Suppressor macrophage (primary cell): ENCODE data around the gene POLR2B.

Experiments used
- DNase-seq, 4 experiments: peaks; one replicate each; pipeline ENCODE4 v3.0.0-alpha.2; 2020 to 2022

POLR2B gene

DNA sequence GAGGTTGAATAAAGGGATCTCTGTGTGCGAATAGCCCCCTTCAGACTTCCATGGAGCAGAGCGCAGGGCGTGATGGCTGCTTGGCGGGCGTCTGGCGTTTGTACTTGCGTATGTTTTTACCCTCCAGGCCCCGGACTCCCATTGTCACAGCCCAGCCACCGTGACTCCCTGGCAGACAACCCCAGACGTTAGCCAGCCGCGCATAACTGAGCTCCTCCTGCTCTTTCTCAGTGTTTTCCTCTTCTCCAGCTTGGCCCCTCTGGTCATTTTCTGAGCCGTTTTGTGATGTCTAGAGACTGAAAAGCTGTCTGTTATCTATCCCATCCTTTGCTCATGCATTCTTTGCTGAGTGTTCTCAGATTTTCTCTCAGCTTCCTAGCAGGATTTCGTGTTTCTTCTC is 77.2 kb downstream of the POLR2B start:
- no peak for DNase-seq

DNA sequence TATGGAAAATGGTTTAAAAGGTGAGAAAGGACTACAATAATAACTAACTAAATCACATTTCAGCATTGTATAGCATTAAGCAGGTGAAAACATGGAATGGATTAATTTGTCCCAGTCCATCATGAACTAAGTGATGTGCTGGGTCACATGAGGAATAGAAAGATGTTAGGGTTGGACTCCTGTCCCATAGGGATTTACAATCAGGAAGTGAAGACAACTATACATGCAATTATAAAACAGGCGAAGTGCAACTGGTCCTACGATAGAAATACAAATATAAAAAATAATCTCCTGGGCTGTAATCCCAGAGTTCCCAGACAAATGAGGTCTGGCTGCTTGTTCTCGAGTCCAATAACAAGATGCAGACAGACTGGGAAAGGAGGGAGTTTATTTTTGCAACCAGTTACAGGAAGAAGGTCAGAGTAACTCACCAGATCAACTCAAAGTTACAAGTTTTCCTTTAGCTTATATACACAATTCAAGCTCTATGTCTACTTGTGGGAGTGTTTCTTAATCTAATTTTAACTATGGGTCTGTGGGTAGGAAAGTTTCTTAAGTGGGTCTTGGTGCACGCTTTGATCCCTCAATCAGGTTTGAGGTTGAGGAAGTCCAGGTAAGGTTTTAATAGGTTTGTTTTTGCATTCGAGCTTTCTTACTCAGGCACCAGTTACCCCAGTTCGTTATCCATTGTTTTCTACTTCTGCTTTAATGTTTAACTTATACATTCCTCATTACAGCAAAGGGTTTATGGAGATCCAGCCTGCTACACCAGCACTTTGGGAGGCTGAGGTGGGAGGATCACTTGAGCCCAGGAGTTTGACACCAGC is 81.4 kb downstream of the POLR2B start:
- no peak for DNase-seq

DNA sequence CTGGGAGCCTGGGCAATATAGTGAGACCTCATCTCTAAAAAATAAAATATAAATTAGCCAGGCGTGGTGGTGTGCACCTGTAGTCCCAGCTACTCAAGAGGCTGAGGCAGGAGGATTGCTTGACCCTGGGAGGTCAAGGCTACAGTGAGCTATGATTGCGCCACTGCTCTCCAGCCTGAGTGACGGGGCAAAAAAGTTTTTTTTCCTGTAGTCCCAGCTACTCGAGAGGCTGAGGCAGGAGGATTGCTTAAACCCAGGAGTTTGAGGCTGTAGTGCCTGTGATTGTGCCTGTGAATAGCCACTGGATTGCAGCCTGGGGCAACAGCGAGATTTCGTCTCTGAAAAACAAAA is 82.0 kb downstream of the POLR2B start:
- peak in 1 of 4 experiments; percentile 13 for DNase-seq

DNA sequence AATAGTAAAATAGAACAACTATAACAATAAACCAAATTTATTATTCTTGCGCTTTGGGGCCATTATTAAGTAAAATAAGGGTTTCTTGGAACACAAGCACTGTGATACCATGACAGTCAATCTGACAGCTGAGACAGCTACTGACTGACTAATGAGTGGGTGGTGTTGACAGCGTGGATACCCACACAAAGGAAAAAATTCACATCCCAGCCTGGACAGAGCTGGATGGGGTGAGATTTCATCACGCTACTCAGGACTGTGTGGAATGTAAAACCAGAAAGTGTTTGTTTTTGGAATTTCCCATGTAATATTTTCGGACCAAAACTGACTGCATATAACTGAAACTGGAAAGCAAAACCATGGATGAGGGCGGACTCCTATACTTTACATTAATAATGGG is 82.7 kb downstream of the POLR2B start:
- peak in 1 of 4 experiments; percentile 21 for DNase-seq

DNA sequence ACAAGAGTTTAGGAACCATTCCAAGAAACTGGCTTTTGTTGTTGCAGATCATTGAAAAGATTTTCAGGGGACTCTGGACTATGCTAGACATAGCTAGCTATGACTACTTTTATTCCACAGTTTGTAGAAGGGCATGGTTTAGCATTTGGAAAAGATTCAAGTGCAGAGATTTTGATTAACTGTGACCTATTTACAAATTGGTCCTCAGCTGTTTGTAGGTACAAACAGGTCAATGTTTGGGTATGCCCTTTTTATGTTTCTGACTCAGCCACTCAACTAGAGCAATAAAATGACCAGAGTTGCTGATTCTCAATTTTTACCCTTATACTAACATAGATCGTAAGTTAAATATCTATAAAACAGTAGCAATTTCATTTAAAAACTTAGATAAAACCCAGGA is 84.8 kb downstream of the POLR2B start:
- no peak for DNase-seq

DNA sequence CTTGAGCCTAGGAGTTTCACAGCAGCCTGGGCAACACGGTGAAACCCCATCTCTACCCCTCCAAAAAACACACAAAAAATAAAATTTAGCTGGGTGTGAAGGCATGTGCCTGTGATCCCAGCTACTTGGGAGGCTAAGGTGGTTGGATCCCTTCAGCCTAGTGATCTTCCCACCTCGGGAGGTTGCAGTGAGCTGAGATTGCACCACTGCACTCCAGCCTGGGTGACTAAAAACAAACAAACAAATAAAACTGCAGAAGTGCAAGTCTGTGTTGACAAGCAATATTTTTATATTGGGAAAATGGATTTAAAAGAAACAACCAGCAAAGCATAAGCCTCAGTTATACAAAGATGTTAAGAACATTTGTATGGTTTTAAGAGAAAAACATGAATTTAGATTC is 85.4 kb downstream of the POLR2B start:
- DNase-seq: no peak

DNA sequence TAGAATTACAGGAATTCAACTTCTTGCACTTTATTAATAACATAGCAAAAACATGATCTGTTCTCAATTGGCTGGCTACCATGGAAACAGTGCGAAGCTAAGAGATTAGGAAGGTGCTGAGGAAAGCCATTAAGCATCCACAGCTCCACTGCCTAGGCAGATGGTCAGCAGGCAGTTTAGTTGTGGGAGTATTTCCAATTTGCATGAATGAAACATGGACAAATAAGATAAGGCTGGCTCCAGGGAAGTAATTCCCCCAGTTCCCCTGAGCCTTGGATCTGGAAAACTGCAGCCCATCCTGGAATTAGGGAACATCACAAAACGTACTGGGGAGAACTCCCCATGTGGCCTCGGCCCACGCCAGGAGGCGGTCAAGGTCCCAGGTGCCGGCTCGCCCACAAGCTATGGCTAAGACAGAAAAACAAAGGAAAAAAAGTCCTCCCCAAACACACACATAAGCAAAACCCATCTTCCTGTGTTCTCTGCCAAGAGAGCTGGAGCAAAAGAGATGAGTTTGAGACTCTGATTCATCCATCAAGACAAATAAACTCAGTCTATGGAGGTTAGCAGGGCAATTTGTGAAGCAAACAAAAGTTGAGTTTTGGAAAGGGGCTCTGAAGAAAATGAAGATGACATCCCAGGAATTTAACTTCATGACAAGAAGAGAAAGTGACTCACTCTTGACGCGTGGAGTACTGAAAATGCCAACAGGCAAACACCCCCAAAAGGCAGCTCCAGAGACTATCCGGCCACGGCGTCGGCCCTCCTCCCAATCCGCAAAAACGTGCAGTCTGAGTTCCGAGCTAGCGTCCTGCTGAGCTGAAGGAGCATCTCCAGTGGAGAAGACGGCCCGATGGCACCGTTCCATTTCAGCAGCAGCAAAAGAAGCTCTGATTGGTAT is 86.4 kb downstream of the POLR2B start:
- DNase-seq: no peak

DNA sequence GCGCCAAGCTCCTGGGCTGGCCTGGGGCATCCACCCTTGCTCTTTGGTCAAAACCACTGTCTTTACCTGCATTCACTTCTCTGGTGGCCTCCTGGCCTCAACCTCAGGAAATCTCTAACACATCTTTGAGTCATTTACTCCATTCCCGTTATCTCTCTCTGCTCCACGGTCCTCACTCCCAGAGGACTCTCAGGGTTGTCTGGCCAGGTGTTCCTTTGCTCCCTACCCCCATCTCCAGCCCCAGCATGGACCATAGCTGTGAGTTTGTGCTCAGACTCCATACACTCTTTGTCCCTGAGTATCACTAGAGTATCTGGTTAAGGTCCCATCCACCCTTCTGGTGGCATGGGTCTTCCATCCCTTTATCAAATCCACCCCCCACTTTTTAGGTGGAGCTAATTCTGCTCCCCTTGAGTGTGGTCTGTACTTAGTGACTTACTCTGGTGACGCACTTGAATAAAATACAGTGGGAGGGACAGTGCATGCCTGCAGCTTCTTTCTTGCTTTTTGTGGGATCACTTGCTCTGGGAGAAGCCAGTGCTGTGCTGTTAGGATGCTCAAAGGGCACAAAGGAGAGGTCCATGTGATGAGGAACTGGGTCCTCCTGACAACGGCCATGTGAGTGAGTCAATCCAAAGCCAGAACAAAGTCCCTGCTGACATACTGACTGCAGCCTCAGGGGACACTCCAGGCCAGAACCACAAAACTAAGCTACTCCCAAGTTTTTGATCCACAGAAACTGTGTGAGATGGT is 87.2 kb downstream of the POLR2B start:
- peak; percentile 40 to 68 (median 62) for DNase-seq

DNA sequence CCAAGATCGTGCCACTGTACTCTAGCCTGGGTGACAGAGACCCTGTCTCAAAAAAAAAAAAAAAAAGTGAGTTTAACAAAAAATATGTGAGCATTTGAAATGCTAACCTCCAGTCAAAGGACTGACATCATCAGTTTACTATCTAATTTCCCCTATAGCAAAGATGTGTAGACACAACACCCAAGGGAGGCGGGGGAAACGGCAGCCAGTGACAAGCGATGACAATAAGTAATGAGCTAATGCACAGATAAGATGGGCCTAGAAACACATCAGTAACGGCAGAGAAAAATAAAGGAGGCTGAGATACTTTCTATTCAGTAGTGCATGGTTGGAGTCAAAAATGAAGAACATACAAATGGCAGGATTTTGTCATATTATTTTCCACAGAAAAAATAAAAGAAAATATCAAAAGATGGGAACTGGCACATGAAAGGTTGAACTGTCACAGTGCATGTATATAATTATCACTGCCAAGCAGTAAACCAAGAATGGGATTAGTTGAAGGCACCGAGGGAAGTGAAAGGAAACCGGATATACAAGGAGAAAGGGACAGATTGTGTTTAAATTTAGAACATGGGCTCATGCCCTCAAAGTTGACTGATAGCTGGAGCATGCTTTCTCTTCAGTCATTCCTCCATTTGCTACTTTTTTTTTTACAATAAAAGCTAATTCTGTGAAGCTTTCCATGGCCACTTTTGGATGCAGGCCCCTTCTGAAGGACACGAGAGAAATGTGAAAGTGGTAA is 89.7 kb downstream of the POLR2B start:
- no peak for DNase-seq

DNA sequence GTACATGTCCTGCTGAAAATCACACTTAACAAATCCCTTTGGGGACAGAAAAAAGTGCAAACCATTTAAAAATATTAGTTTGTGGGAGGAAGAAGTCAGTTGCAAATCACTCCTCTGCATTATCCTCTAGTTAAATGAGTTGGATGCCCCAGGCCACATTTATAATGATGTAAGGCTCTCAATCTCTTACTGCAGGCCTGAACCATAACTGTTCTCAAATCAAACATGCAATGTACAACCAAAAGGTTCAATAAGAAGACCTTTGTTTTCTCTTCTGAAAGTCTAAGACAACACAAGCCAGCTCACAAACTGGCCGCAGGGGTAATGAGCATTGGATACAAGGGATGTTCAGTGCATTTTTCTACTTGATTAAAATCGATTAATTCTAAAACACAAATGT is 91.8 kb downstream of the POLR2B start:
- DNase-seq: peak in 1 of 4 experiments; percentile 11

DNA sequence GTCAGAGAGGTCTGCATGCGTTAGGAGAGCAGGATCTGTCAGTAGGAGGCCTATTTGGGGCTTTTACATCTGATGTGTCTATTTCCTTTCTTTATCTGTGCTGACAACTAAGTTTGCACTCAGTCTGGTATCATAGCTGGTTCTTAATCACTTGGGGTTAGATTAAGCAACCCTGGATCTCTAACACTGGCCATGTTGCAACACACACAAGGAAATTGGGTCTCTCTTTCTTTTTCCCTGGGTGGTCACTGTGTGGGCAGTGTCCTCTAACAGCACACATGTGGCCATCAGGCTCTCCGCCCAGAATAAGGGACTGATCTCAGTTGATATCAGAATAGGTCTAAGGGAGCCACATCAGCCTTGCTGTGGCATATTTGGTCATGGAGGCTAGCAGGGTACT is 92.6 kb downstream of the POLR2B start:
- DNase-seq: peak; percentile 55 to 81 (median 62)

DNA sequence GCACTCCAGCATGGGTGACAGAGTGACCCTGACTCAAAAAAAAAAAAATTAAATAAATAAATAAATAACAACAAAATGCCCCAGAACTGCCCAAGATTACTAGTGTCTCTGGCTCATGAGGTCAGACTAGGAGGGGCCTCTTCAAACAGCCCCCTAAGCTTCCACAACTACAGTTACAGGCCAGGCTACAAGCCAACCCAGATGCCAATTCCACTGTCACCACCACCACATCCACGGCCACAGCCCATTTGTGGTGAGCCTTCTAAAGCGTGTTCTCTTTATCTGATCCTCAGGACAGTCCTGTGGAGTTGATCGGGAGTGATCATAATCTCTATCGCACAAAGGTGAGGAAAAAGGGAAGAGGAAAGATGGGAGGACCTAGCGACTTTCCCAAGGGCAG is 94.9 kb downstream of the POLR2B start:
- no peak for DNase-seq

DNA sequence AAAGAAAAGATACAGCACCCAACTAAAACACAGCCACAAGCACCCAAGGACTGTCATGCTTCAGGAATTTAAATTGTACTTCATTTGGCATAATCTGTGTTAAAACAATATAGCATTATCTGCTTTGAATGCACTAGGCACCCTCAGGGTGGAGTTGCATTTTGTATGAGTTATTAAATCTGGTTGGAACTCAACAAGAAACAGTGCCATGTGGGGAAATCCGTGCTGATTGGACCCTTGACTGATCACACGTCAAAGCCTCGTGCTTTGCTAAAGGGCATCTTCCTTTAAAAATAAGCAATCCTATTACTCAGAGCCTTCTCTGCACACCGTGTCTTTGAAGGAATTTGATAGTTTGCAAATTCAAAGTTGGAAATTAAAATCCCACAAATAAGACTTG is 96.0 kb downstream of the POLR2B start:
- DNase-seq: peak in 2 of 4 experiments; percentile 19 to 22

DNA sequence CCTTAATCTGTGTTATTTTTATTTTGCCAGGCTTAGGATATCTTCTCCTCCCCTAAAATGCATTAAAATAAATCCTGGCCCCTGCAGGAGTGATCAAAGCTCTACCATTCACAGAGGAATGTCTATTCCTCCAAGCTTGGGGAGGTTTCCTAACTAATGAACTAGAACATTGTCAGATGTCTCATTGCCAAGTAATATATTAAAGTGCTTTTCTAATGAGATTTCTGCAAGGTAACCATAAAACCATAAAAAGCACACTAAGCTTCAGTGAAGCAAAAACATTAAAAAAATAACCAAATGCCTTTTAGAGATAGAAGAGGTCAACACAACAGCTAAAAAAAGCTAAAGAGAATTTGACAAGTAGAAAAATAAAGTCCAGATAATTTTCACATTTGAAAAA is 96.7 kb downstream of the POLR2B start:
- DNase-seq: no peak

DNA sequence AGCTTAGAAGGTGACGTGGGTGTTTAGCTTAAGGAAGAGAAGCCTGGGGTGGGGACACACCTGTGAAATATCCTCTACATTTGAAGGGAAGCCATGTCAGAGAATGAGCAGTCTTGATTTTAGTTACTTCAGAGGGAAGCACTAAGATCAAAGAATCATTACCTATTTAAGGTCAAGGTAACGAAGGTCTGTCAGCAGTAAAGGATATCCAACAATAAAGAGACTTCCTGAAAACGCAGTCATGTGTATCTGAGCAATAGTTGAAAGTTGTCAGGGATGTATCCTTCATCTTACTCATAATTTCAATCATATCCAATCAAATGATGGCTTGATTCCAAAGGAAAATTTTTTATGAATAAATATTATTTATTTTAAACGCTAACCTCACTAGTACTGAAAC is 98.0 kb downstream of the POLR2B start:
- no peak for DNase-seq

DNA sequence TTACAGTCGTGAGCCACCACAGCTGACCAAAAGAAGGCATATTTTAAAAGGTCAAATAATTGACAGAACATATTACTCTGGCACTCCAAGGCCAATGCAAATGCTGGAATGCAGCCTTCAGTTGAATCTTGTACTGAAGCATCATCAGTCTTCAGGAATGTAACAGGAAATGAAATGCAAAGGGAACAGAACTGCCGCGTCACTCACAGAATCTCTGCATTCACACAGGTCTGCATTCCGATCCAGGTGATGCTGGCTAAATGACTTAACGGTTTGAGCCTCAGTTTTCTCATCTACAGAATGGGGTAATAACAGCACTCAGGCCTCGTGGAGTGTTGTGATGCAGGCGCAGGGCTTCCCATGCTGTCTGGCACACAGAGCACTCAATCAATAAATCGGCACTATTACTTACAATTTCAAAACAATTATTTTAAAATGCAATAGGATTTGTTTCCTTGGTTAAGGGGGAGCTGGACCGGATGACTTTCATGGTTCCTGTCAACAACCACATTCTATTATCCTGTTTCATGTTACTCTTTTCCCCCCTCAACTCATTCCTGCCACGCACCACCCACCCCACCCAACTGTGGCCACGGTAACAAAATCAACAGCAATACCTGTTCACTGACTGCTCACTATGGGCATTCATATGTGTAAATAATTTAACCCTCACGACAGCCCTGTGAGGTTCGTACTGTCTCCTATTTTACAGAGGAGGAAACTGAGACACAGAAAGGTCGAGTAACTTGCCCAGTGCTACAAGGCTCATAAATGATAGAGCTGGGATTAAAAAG is 99.1 kb downstream of the POLR2B start:
- no peak for DNase-seq

DNA sequence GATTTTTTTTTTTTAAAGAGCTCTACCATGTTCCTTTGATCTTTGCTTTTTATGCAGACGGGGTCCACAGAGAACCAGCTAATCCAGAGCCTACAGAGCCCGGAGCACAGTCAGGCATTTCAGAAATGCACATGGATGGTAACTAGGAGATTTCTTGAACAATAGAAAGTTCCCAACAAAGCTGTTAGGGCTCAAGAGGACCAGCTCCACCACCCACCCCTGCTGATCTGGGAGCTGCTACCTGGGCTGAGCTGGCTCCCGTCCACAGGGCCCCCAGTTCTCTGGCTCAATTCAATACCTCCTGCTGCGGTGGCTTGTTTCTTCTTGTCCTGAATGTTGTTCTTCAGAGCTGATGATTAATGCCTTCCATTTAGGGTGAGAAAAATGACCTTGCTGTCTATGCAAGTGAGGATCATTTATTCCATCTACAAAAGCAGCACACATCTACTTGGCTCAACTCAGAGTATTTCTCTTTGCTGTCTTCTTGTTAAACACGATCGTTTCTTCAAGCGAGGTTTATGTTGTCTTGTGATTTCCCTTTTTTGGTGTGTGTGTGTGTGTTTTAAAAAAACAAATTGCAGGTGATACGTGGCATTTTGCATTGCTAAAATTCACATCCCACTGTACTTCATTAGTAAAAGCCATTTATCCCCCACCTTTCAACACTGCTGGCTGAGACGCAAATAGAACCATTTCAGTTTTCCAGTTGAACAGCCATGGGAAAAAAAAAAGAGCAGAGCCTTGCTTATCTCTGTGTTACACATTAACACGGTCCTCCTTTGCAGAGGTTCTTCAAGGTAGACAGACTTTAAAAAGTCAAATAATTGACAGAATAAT is 100.2 kb downstream of the POLR2B start:
- DNase-seq: no peak
